Ishikawa (cell line): ENCODE results near the gene LRBA.

ENCODE experiments used
- CEBPB ChIP-seq: IDR thresholded peaks from 2 replicates; pipeline ENCODE4 v1.6.1; 2012
- CREB1 ChIP-seq: IDR thresholded peaks from 2 replicates; pipeline ENCODE4 v1.6.1; 2012; ENCODE audit warnings: low read depth
- EGR1 ChIP-seq: IDR thresholded peaks from 2 replicates; pipeline ENCODE4 v1.6.1; 2012
- EP300 ChIP-seq: IDR thresholded peaks from 2 replicates; pipeline ENCODE4 v1.6.1; 2012; ENCODE audit warnings: borderline replicate concordance
- FOXM1 ChIP-seq: IDR thresholded peaks from 2 replicates; pipeline ENCODE4 v1.6.1; 2012; ENCODE audit warnings: low read depth, borderline replicate concordance
- NFIC ChIP-seq: IDR thresholded peaks from 2 replicates; pipeline ENCODE4 v1.6.1; 2012
- RAD21 ChIP-seq: IDR thresholded peaks from 2 replicates; pipeline ENCODE4 v1.6.1; 2012; ENCODE audit warnings: low read depth
- TAF1 ChIP-seq: IDR thresholded peaks from 2 replicates; pipeline ENCODE4 v1.6.1; 2012; ENCODE audit warnings: low read depth, mild to moderate bottlenecking
- TCF12 ChIP-seq: IDR thresholded peaks from 2 replicates; pipeline ENCODE4 v1.6.1; 2012; ENCODE audit warnings: low read depth
- TEAD4 ChIP-seq: IDR thresholded peaks from 2 replicates; pipeline ENCODE4 v1.6.1; 2012
- YY1 ChIP-seq: IDR thresholded peaks from 2 replicates; pipeline ENCODE4 v1.6.1; 2012; ENCODE audit warnings: low read depth
- ZBTB7A ChIP-seq: IDR thresholded peaks from 2 replicates; pipeline ENCODE4 v1.6.1; 2012; ENCODE audit warnings: low read depth
- TF ChIP-seq, protein P1 (sequence below): IDR thresholded peaks from 2 replicates; pipeline ENCODE4 v1.6.1; 2012
- TF ChIP-seq, protein P2 (sequence below): IDR thresholded peaks from 2 replicates; pipeline ENCODE4 v1.6.1; 2012
- TF ChIP-seq, protein P3 (sequence below): IDR thresholded peaks from 2 replicates; pipeline ENCODE4 v1.6.1; 2012; ENCODE audit warnings: low read depth, mild to moderate bottlenecking

LRBA gene

DNA sequence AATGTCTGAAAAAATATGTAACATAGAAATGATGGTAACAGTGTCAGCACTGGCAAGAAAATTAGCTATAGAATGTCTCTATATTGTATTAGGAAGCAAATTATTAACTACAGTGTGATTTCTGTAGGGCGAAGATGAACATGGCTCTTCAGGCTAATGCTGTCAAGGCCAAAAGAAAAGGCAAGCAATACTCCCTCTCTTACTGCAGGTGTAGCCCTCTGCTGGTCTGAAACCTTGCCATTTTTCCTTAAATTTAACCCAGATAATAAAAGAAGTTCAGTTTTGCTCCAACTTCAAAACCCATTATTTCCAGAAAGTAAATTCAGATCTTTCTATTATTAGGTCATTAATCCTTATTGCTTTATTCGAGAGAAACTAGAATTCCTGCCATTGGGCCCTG is 215.9 kb downstream of the LRBA start:
- TF ChIP-seq EGR1 = no peak
- TF ChIP-seq RAD21 = no peak
- TF ChIP-seq NFIC = no peak
- no peak for TF ChIP-seq CEBPB
- TF ChIP-seq TCF12 = no peak
- TF ChIP-seq, protein P1, sequence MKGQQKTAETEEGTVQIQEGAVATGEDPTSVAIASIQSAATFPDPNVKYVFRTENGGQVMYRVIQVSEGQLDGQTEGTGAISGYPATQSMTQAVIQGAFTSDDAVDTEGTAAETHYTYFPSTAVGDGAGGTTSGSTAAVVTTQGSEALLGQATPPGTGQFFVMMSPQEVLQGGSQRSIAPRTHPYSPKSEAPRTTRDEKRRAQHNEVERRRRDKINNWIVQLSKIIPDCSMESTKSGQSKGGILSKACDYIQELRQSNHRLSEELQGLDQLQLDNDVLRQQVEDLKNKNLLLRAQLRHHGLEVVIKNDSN = no peak
- no peak for TF ChIP-seq FOXM1
- no peak for TF ChIP-seq ZBTB7A
- TF ChIP-seq TAF1 = no peak
- TF ChIP-seq EP300 = no peak
- TF ChIP-seq YY1 = no peak
- no peak for TF ChIP-seq CREB1
- TF ChIP-seq, protein P2, sequence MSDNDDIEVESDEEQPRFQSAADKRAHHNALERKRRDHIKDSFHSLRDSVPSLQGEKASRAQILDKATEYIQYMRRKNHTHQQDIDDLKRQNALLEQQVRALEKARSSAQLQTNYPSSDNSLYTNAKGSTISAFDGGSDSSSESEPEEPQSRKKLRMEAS = no peak

DNA sequence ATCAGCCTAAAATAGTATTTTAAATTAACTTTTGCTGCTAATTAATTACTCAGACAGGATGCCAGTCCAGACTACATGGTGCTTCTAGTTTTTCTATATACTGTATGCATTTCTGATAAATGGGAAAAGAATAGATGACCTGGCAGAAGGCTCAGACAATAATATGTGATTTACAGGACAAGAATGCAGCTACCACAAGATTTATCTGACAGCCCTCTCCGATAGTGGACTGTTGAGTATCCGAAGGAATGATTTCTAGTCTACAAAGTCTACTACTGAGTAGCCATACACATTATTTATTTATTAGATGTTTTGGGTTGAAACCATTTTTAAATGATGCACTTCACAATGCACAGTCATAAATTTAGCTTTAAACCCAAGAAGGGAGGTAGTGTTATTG is 220.4 kb downstream of the LRBA start:
- TF ChIP-seq TEAD4 = no peak
- TF ChIP-seq, protein P1 = no peak
- no peak for TF ChIP-seq YY1

DNA sequence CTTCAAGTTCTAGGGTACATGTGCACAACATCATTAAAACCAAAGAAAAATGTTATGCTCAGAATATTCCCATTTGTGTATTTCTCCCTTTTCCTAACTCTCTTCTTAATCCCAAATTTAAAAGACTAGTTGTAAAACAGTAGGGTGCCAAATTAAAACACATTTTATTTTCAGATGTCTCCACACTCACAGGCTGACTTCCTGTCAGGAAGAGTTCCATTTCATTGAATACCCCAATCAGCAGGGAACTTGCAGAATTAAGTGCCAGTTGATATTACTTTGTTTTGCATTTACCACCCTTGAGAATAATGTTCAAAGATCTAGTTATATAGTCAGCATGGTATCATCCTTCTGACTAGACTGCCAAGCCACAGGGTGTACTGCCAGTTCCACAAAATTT is 225.2 kb downstream of the LRBA start:
- TF ChIP-seq YY1 (no peak), NFIC (no peak), TEAD4 (no peak), TCF12 (no peak), ZBTB7A (no peak), CREB1 (no peak)
- TF ChIP-seq, protein P3, sequence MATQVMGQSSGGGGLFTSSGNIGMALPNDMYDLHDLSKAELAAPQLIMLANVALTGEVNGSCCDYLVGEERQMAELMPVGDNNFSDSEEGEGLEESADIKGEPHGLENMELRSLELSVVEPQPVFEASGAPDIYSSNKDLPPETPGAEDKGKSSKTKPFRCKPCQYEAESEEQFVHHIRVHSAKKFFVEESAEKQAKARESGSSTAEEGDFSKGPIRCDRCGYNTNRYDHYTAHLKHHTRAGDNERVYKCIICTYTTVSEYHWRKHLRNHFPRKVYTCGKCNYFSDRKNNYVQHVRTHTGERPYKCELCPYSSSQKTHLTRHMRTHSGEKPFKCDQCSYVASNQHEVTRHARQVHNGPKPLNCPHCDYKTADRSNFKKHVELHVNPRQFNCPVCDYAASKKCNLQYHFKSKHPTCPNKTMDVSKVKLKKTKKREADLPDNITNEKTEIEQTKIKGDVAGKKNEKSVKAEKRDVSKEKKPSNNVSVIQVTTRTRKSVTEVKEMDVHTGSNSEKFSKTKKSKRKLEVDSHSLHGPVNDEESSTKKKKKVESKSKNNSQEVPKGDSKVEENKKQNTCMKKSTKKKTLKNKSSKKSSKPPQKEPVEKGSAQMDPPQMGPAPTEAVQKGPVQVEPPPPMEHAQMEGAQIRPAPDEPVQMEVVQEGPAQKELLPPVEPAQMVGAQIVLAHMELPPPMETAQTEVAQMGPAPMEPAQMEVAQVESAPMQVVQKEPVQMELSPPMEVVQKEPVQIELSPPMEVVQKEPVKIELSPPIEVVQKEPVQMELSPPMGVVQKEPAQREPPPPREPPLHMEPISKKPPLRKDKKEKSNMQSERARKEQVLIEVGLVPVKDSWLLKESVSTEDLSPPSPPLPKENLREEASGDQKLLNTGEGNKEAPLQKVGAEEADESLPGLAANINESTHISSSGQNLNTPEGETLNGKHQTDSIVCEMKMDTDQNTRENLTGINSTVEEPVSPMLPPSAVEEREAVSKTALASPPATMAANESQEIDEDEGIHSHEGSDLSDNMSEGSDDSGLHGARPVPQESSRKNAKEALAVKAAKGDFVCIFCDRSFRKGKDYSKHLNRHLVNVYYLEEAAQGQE = no peak
- TF ChIP-seq, protein P2 = no peak

DNA sequence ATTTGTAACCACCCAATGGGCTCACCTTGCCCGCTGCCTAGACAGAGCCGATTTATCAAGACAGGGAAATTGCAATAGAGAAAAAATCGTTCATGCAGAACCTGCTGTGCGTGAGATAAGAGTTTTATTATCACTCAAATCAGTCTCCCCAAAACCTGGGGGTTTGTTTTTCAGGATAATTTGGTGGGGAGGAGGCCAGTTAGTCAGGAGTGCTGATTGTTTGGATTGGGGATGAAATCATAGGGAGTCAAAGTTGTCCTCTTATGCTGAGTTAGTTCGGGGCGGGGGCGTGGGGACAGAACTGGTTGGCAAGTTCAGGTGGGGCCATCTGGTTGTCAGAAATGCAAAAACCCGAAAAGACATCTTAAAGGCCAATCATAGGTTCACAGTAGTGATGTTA is 230.1 kb downstream of the LRBA start:
- TF ChIP-seq ZBTB7A (no peak), YY1 (no peak), EGR1 (no peak)

DNA sequence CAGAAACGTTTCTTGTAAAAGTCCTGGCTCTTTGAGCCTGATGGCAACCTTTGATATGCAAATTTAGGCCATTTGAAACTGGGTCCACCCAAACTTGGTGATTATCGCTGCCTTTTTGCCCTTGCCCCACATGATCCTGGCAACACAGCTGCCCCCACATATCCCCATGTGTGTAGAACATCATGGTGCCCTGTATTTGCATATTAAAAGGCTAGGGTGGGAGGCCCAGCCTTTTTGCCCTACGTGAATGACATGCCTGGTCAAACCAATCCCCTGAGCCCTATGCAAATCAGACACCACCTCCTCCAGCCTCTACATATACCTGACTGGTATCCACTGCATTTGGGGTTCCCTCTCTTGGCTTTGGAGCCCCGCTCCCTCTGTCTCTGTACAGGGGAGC is 230.8 kb downstream of the LRBA start:
- no peak for TF ChIP-seq CREB1
- TF ChIP-seq EGR1 = no peak

DNA sequence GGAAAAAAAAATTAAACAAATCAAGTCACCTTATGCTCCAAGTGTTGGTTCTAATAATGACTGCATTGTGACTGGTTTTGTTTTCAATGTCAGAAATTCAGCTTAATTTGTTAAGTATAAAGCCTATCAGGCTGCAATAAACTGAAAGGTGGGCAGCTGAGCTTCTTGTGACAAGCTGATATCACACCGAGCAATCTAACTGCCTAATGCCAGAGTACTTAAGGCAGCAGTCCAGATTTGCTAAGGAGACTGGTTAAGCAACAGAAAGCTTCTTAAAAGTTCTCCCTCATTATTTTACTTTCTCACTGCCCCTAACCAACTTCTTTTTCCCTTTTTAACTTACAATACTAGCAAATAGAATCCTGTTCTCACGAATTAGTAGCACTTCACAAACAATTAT is 232.2 kb downstream of the LRBA start:
- TF ChIP-seq TAF1 (no peak), FOXM1 (no peak), TCF12 (no peak), CEBPB (no peak), EP300 (no peak), EGR1 (no peak), YY1 (no peak), CREB1 (no peak), TEAD4 (no peak), NFIC (no peak), ZBTB7A (no peak), RAD21 (no peak)
- TF ChIP-seq, protein P2 = no peak
- TF ChIP-seq, protein P3 = no peak
- TF ChIP-seq, protein P1 = no peak
